ENCODE measurements around the gene EPB41L5.
"Not testable (repeated sequence)": the region's sequence is repeated elsewhere in the genome, so short reads cannot be mapped to it uniquely, and the experiment has no call there.

EPB41L5 gene

DNA sequence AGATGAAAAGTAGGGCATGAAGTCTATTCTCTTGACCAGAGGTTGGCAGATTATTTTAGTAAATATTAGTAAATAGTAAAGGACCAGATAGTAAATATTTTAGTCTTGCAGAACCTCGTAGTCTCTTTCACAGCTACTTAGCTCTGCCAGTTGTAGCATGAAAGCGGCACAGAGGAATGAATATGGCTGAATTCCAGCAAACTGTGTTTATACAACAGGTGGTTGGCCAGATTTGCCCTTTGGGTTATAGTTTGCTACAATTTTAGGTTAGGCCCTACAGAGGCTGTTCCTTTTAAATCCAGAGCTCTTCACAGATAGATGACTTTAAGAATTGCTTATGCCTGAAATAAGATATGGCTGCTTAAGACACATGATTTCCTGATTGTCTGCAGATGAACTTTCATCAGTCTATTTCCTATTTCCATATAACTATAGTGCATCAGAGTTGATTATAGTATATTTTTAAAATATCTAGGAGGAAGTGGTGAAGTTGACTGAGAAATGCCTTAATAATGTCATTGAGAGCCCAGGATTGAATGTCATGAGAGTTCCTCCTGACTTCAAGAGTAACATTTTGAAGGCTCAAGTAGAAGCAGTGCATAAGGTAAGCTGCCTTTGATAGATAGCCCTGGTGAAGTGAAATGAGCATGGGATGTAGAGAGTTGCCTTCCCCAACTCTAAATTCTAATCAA, 129.8 kb downstream of the EPB41L5 start:
- DNase-seq: no peak

DNA sequence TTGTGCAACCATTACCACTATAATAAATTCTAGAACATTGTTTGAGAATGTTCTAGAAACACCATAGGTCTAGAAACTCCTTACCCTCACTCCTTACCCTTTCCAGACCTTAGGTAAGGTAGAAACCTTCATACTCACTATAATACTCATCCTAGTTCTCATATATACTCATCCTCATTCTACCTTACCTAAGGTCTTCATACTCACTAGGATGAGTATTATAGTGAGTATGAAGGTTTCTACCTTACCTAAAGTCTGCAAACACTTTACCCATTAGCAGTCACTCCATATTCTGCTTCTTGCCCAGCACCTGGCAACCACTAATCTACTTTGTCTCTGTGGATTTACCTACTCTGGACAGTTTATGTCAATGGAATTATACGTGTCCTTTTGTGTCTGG, 135.4 kb downstream of the EPB41L5 start:
- no peak for DNase-seq

DNA sequence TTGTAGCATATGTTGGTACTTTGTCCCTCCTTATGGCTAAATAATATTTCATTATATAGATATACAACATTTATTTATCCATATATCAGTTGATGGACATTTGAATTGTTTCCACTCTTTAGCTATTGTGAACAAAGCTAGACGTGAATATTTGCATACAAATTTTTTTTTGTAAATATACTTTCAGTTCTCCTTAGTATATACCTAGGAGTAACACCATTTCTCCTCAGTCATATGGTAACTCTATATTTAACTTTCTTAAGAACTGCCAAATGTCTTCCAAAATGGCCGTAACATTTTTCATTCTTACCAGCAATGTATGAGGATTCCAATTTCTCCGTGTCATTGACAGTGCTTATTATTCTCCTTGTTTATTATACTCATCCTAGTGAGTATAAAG, 135.8 kb downstream of the EPB41L5 start:
- DNase-seq: no peak

DNA sequence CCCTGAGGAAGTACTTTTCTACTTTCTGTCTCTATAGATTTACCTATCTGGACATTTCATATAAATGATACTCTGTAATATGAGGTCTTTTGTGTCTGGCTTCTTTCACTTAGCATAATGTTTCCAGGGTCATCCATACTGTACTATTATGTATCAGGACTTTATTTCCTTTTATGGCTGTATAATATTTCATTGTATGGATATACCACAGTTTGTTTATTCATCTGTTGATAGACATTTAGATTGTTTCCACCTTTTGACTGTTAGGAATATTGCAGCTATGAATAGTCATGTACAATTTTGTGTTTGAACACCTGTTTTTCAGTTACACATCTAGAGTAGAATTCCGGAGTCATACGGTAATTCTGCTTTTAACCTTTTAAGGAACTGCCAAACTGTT, 136.5 kb downstream of the EPB41L5 start:
- DNase-seq: no peak

DNA sequence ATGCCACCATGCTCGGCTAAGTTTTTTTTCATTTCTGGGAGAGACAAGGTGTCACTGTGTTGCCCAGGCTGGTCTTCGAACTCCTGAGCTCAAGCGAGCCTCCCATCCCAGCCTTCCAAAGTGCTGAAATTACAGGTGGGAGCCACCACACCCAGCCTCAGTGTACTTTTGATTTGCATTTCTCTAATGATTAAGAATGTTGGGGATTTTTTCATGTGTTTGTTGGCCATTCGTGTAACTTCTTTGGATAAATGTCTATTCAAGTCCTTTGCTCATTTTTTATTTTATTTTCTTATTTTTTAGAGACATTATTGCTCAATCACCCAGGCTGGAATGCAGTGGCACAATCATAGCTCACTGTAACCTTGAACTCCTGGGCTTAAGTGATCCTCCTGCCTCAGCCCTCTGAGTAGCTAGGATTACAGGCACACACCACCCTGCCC, 137.2 kb downstream of the EPB41L5 start:
- DNase-seq: no peak

DNA sequence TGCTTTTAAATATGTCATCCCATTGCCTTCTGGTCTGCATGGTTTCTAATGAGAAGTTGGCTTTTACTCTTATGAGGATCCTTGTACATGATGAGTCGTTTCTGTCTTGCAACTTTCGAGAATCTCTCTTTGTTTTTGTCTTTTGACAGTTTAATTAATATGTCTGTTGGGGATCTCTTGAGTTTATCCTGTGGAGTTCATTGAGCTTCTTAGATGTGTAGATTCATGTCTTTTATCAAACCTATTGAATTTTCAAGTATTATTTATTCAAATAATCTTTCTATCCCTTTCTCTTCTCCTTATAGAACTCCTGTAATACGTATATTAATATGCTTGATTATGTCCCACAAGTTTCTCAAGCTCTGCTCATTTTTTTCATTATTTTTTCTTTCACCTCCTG, 142.4 kb downstream of the EPB41L5 start:
- DNase-seq: no peak

DNA sequence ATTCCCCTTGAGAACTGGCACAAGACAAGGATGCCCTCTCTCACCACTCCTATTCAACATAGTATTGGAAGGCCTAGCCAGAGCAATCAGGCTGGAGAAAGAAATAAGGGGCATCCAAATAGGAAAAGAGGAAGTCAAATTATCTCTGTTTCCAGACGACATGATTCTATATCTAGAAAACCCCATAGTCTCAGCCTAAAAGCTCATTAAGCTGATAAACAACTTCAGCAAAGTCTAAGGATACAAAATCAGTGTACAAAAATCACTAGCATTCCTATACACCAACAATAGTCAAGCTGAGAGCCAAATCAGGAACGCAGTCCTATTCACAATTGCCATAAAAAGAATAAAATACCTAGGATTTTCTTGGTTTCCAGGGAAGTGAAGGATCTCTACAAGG, 145.8 kb downstream of the EPB41L5 start:
- DNase-seq: not testable (repeated sequence)

DNA sequence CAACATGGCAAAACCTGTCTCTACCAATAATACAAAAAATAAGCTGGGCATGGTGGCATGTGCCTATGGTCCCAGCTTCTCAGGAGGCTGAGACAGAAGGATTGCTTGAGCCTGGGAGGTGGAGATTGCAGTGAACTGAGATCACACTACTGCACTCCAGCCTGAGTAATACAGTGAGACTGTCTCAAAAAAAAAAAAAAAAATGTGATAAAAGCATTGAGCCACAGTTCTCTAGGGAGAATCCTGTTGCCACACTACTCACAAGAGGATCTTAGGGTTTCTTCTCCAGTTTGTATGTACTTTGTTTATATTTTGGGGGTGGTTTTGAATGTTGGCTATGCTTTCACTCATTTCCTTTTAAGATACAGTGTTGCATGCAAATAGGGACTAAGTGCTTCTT, 148.3 kb downstream of the EPB41L5 start:
- no peak for DNase-seq

DNA sequence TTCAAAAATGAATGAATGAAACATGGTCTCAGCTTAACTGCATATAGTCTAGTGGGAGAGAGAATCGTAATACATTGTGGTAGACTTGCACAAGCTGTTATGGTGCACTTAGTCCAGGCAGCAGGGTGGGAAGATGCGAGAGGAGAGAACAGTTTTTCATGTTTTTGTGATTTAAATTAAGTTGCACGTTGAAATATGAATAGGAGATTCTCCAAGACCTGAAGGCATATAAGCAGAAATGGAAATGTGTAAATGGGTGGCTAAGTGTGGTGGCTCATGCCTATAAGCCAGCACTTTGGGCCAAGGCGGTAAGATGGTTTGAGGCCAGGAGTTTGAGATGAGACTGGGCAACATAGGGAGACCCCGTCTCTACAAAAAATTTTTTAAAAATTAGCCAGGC, 149.8 kb downstream of the EPB41L5 start:
- no peak for DNase-seq

DNA sequence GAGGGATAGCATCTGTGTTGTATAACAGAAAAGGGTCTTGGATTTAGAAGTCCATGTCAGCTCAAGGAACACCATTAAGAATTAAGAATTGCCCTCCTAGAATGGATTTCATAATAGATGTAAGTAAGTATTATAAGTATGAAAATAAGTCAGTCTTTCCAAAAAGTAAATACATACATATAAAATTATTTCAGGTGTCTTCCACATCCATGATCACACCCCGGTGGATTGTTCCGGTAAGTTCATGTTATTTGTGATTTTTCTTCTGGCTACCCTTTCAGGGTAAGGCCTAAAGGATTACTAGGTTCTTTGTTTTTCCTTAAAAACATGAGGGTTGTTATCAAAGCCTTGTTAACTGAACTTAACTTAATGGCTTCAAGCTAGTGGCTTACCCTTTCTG, 154.4 kb downstream of the EPB41L5 start:
- no peak for DNase-seq

DNA sequence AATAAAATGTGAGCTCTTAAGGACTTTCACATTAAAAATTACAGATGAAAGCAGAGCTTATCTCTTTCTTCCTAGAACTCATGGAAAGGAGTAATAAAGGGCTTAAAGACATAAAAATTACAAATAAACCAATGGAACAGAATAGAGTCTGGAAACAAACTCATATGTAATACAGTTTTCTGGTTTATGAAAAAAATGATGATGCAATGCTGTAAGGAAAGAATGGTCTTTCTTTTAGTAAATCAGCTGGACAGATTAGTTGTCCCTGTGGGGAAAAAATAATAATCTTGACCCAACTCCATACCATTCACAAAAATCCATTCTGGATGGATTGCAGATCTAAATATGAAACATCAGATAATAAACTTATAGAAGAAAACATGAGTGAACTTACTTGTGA, 156.1 kb downstream of the EPB41L5 start:
- DNase-seq: no peak

DNA sequence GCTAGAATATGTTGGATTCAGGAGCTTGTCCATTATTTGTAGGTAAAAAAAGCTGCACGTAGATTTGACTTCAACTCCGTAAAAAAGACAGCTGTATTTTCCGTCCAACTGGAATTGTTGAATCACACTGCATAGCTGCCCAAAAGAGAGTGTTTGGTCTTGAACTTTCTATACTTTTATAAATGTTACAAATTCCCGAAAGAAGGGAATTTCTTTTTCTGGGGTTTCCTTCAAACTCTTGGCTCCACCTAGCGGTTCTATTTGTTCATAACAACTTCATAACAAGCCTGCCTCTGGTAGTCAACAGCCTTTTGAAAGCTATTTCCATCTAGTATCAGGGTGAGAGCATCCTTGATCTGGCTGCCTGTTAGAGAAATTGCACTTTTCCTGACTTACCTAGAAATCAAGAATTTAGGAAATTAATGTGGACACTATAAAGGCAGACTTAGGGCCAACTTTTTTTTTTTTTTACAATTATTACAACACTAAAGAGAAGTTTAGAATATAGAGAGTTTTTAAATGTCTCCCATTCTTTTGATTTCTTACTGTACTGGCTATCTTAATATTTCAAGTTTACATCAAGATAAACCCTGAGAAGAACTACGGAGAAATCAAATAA, 162.2 kb downstream of the EPB41L5 start:
- DNase-seq: peak; percentile 67

DNA sequence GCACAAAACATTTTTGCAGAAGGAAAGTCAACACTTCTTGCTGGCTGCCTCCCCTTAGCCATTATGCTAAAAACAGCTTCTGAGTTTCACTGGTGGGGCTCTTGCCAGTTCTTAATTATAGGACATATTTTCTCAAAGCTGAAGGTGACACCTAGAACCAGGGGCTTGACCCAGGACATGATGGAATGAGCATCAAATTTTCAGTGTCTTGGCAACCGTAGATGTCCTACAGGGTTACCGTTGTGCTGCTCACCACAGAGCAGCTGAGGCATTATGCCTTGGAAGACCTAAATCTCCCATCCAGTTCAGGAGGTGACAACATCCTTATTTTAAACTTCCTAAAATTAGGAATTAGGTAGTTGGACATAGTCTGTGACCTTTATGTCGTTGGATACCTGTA, 163.6 kb downstream of the EPB41L5 start:
- no peak for DNase-seq

DNA sequence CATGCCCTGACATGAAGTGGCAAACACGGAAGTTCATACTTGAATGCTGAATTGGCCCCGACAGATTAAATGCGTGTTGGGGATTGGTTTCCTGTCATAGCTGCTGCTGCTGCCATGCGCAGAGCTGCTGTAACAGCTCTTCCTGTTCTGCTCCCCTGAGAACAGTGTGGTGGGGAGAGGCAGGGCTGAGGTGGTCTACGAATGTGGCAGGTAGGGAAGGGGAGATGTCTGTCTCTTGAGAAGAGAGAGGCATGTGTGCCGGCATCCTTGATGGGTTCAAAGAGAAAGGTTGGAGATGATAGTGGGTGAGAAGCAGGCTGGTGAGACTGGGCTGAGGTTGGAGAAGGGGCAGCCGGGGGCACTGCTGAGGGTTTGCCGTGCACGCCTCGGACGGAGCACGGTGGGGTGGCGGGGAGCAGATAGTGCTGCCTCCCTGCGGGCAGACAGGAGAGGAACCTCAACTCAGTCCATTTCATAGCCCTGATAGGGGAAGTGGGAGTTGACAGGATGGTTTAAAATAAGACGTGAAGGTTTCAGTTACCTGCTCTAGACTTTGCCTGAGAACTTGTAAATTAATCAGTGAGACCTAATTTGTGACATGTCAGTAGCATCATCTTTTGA, 164.2 kb downstream of the EPB41L5 start:
- DNase-seq: no peak

DNA sequence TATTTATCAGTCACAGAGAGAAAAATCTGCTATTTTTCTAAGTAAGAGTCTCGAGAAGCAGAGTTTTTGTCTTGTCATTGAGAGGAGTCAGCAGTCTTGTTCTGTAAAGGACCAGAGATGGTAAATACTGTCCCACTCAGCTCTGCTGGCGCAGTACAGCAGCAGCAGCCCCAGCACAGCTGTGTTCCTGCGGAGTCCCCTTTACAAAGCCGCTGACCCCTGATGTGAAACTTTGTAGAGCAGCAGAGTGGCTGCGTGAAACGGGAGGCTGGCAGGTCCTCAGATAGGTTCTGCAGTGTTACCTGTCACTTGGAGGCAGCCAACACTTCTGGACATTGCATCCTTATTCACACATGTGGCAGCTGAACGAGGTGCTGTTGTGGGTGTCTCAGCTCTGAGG, 165.1 kb downstream of the EPB41L5 start:
- DNase-seq: no peak

DNA sequence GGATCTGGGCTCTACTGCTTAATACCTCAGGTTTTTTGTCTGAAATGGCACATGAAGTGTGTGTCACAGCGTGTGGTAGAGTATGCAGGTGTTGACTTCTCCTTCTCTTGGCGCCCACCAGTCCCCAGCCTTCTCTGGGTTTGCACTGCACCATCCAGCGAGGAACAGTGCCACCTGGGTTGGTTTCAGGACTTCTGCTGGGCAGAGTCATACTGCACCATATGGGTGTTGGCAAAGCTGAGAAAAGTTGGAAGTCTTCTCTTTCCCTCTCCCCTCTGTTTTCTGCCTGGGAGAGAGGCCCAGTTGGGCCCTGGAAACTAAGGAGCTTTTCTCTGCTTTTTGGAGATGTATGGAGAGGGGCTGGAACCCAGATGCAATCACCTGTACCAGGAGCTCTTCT, 166.5 kb downstream of the EPB41L5 start:
- no peak for DNase-seq

DNA sequence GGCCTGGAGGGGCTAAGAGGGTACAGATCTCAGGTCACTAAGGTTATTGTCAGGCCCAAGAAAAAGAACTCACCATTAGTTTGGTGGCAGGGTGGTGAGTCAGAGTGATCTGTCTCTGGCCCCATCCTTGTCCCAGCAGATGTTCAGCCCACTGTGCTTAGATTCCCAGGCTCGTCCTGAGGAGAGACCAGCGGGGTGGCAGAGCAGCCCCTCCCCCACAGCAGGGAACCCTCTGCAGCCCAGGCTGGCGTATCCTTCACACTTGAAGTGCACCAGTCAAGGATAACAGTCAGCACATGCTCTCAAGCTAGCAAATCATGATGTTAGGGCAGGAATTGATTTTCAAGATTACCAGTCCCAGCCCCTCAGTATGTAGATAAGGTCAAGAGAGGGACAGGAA, 167.2 kb downstream of the EPB41L5 start:
- DNase-seq: no peak

DNA sequence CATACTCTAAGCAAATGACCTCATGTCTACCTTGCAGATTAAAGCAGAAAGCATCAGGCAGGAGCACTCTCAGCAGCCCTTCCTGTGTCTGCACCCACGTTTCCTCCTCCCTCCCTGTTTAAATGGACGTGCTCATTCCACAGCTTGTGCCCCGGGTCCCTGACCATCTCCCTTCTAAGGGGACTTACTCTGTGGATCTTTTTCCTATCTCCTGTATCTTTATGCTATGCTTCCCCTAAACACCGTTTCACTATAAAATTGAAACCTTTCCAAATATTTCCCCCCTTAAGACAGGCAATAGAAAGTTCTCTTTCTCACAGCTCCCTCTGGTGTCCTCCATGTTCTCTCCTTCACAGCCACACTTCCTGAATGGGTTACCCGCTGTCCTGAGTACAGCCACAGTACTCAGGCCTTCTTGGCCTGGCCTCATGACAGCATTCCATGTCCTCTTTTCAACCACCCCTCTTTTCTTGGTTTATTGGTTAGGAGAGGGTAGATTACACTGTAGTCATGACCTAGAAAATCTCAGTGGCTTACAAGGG, 169.2 kb downstream of the EPB41L5 start:
- DNase-seq: no peak

DNA sequence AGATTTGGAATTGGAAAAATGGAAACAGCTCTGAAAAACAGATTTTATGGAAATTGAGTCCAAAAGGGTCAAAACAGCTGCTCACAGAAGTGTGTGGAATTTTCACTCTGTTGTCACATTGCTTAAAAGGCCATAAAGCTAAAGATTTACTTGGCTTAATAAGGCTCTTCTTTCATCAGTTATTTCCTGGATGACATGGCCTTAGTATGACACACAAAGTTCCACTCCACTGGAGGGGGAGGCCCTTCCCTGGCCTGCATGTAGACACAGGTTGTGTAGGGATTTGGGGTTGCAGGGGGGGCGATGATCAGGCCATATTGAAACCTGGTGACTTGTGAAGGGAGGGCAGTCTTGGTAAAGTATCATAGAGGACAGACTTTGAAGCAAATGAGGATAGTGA, 176.3 kb downstream of the EPB41L5 start:
- DNase-seq: no peak

DNA sequence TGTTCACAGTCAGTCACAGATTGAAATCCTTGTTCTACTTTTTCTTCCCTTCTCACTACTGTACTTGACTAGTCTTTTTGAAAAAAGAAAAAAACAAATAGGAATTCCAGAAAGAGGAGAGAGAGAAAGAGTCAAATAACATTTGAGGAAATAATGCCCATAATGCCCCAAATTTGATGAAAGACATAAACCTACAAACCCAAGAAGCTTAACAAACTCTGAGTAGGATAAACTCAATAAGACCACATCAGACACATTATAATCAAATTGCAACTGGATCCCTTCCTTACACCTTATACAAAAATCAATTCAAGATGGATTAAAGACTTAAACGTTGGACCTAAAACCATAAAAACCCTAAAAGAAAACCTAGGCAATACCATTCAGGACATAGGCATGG, 179.4 kb downstream of the EPB41L5 start:
- DNase-seq: no peak

DNA sequence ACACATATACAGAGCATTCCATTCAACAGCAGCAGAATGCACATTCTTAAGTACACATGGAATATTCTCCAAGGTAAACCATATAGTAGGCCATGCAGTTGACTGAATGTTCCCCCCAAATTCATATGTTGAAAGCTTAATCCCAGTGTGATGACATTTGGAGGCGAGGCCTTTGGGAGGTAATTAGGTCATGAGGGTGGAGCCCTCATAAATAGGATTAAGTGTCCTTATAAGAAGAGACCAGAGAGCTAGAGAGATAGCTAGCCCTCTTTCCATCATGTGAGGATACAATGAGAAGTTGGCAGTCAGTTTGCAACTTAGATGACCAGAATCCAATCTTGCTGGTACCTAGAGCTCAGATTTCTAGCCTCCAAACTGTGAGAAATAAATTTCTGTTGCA, 182.7 kb downstream of the EPB41L5 start:
- no peak for DNase-seq

DNA sequence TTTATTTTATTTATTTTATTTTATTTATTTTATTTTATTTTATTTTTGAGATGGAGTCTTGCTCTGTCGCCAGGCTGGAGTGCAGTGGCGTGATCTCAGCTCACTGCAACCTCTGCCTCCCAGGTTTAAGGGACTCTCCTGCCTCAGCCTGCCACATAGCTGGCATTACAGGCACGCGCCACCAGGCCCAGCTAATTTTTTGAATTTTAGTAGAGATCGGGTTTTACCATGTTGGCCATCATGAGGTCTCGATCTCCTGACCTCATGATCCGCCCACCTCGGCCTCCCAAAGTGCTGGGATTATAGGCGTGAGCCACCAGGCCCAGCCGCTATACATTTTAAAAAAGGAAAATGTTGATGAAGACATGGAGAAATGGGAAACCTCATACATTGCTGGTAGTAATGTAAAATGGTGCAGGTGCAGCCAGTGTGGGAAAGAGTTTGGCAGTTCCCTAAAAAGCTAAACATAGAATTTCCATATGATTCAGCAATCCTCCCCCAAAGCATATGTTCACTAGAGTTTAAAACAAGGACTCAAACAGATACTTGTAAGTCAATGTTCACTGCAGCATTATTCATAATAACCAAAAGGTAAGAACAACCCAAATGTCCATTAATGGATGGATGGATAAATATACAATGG, 187.1 kb downstream of the EPB41L5 start:
- DNase-seq: not testable (repeated sequence)

DNA sequence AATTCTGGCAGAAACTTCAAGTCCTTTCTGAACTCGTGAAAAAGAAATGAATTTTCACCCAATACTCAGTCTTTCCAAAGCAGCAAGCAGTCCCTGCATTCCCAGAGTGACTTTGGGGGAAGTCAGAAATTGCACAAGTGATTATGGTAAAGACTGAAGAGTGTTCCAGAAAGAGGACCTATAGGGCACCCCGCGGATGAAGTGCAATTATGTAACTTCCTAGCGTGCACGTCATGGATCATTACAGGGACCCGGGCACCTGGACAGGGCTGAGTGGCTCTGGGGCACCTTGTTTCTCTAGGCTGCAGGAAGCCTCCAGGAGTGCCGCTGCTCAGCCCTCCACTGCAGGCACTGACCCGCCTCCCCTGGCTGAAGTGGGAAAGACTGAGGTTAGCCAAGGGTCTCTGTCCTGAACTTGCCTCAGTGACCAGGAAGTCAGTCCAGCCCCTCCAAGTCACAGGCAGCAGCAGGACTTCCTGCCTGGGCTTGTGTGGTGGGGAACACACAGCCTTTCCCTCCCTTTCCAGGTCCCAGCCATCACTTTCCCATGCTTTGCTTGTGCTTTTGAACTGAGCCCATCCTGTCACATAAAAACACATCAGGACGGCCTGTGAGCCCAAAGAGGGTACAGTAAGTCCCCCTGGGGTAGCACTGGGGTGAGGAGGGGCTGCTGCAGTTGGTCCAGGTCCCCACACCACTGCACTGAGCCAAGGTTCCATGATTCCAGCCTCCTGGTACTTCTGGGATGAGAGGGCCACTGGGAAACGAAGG, 190.6 kb downstream of the EPB41L5 start:
- DNase-seq: no peak

All from NCI-H2227 treated with DMSO at 0.1 percent for 48 hours (cell line).